ENCODE measurements around the gene NNMT. TPM values are rescaled to one million over a fixed set of nuclear protein-coding genes. Genes with fewer than 3 reads are reported as not detected.

Gene NNMT
- polyA plus RNA-seq, 1 of the 3 experiments (the other 2 are of a cell fraction), result 84.6 TPM

DNA sequence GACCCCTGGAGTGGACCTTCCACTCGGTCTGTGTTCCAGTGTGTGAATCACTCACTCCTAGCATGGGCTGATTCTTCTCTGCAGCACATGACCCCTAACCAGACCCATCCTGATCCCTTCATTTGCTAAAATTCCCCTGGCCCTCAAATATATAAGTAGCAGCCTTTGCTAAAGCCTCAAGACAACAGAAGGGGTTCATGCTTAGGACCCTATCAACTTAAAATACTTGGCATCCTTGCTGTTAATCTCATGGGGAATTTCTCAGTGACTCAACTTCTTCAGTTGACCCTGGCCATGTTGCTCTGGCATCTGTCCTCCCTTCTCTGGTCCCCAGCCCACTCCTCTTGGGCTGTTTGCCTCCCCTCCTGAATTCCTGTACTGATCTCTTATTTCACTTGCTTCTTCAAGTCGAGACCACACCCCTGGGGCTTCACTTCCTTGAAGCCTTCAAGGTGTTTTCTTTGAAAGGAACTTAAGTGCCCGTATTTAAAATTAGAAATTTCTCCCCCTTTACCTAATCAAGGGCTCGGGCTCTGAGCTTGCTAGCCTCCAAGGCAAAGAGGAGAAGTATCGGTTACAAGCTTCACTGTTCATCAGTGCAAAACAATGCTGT is 23.6 kb downstream of the NNMT start:
- no peak for DNase-seq
- Histone ChIP-seq H3F3A (replicated peaks; ENCODE audit: insufficient read depth) (no peaks in the 10 kb centered on the region), H3K27me3 (ENCODE audit: insufficient read depth) (no peaks in the 10 kb centered on the region), H3K36me3 (replicated peaks in 1 of 2; ENCODE audit: control insufficient read depth in 1 of 2, insufficient read depth in 2 of 2, low read length in 1 of 2) (peaks cover 6 to 11% of the 10 kb centered on the region in 2 experiments), H3K9ac (no peak overlapping the region), H3K4me1 (ENCODE audit: control insufficient read depth in 1 of 2, insufficient read depth in 2 of 2, low read depth in 1 of 2, low read length in 1 of 2) (0 out of 4 replicates have a peak, but pooled peaks cover 0 to 4% of the 10 kb centered on the region in 2 experiments), H3K27ac (ENCODE audit: low read depth in 2 of 2, low read length in 1 of 2) (no peak overlapping the region), H3K79me2 (ENCODE audit: insufficient read depth) (no peaks in the 10 kb centered on the region), H3K9me3 (no peaks in the 10 kb centered on the region), H2AFZ (ENCODE audit: low read depth) (no peak overlapping the region), H3K4me2 (no peak overlapping the region), H3K9me2 (no peaks in the 10 kb centered on the region), H3K4me3 (ENCODE audit: low read depth in 2 of 2, low read length in 1 of 2) (no peak overlapping the region), H4K20me1 (ENCODE audit: insufficient read depth) (no peaks in the 10 kb centered on the region)
- WGBS (ENCODE audit: low lambda C conversion rate), result 72% methylated on average over 5 of the region's 5 CpGs
- TF ChIP-seq USF1 (IDR thresholded peaks at IDR 0.05; ENCODE audit: borderline replicate concordance, low read depth) (no peak), TAF1 (IDR thresholded peaks at IDR 0.05; ENCODE audit: borderline replicate concordance, low read depth, low read length) (no peak), GATA2 (CRISPR knock-in tag; IDR thresholded peaks at IDR 0.05) (no peak), NFIC (IDR thresholded peaks at IDR 0.05; ENCODE audit: borderline replicate concordance) (no peak), EZH2phosphoT487 (IDR thresholded peaks at IDR 0.05; ENCODE audit: borderline replicate concordance, low read depth) (no peak), PBX3 (IDR thresholded peaks at IDR 0.05) (no peak), MAX (IDR thresholded peaks at IDR 0.05; ENCODE audit: low read depth) (no peak)
- POLR2A ChIA-PET, result no interaction called here
- CTCF ChIA-PET, result interaction anchor here (0.6 to 1.9 kb wide), 2 partner anchors 20 to 54 kb away, joined by 3 to 11 read pairs; no protein-coding TSS in a partner anchor

GRCh38 chr11:114321621-114322257 is 25.5 kb downstream of the NNMT start:
- peak overlapping the region in 1 of 2 experiments; percentile 13; a peak in 1 of 4 replicates for H3K27ac ChIP-seq (ENCODE audit: low read depth in 2 of 2, low read length in 1 of 2)
- H3K79me2 ChIP-seq (ENCODE audit: insufficient read depth), result no peaks in the 10 kb centered on the region
- H3K36me3 ChIP-seq (replicated peaks in 1 of 2; ENCODE audit: control insufficient read depth in 1 of 2, insufficient read depth in 2 of 2, low read length in 1 of 2), result no peaks in the 10 kb centered on the region
- H3K4me2 ChIP-seq, result no peak overlapping the region
- no peak for DNase-seq
- no peaks in the 10 kb centered on the region for H4K20me1 ChIP-seq (ENCODE audit: insufficient read depth)
- ChIA-PET CTCF (interaction anchor here (1.1 kb wide), 1 partner anchor 43 kb away, joined by 3 read pairs; no protein-coding TSS in a partner anchor), POLR2A (no interaction called here)
- TF ChIP-seq, protein P1, sequence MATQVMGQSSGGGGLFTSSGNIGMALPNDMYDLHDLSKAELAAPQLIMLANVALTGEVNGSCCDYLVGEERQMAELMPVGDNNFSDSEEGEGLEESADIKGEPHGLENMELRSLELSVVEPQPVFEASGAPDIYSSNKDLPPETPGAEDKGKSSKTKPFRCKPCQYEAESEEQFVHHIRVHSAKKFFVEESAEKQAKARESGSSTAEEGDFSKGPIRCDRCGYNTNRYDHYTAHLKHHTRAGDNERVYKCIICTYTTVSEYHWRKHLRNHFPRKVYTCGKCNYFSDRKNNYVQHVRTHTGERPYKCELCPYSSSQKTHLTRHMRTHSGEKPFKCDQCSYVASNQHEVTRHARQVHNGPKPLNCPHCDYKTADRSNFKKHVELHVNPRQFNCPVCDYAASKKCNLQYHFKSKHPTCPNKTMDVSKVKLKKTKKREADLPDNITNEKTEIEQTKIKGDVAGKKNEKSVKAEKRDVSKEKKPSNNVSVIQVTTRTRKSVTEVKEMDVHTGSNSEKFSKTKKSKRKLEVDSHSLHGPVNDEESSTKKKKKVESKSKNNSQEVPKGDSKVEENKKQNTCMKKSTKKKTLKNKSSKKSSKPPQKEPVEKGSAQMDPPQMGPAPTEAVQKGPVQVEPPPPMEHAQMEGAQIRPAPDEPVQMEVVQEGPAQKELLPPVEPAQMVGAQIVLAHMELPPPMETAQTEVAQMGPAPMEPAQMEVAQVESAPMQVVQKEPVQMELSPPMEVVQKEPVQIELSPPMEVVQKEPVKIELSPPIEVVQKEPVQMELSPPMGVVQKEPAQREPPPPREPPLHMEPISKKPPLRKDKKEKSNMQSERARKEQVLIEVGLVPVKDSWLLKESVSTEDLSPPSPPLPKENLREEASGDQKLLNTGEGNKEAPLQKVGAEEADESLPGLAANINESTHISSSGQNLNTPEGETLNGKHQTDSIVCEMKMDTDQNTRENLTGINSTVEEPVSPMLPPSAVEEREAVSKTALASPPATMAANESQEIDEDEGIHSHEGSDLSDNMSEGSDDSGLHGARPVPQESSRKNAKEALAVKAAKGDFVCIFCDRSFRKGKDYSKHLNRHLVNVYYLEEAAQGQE (IDR thresholded peaks at IDR 0.05; ENCODE audit: low read depth, low read length), result 0 out of 2 replicates have a peak, but pooled peaks have one; percentile 11
- TF ChIP-seq TCF12 (IDR thresholded peaks at IDR 0.05) (peak; percentile 48; the same call in 1 of the 2 replicates), FOSL2 (IDR thresholded peaks at IDR 0.05; ENCODE audit: borderline replicate concordance, low read depth) (0 out of 2 replicates have a peak, but pooled peaks have one; percentile 32), NFIC (IDR thresholded peaks at IDR 0.05; ENCODE audit: borderline replicate concordance) (peak; percentile 28; the same call in 1 of the 2 replicates), NRF1 (IDR thresholded peaks at IDR 0.05; ENCODE audit: low read depth, low read length) (no peak), JUND (IDR thresholded peaks at IDR 0.05) (peak; percentile 45), ZBTB33 (IDR thresholded peaks at IDR 0.05; ENCODE audit: borderline replicate concordance, low read depth) (no peak)
- H3K27me3 ChIP-seq (ENCODE audit: insufficient read depth), result no peaks in the 10 kb centered on the region
- no peaks in the 10 kb centered on the region for H3K9me2 ChIP-seq
- no peaks in the 10 kb centered on the region for H3F3A ChIP-seq (replicated peaks; ENCODE audit: insufficient read depth)
- H3K4me3 ChIP-seq (ENCODE audit: low read depth in 2 of 2, low read length in 1 of 2), result no peak overlapping the region
- H2AFZ ChIP-seq (ENCODE audit: low read depth), result no peak overlapping the region
- no peaks in the 10 kb centered on the region for H3K9me3 ChIP-seq
- 0 out of 4 replicates have a peak, but pooled peaks cover 0 to 4% of the 10 kb centered on the region in 2 experiments for H3K4me1 ChIP-seq (ENCODE audit: control insufficient read depth in 1 of 2, insufficient read depth in 2 of 2, low read depth in 1 of 2, low read length in 1 of 2)
- 42% methylated on average over 6 of the region's 6 CpGs for WGBS (ENCODE audit: low lambda C conversion rate)
- no peak overlapping the region for H3K9ac ChIP-seq
